ENCODE results near the gene PRKCZ.
A peak's percentile ranks its signal among the peaks of the same experiment; 100 is the strongest.

PRKCZ gene

DNA sequence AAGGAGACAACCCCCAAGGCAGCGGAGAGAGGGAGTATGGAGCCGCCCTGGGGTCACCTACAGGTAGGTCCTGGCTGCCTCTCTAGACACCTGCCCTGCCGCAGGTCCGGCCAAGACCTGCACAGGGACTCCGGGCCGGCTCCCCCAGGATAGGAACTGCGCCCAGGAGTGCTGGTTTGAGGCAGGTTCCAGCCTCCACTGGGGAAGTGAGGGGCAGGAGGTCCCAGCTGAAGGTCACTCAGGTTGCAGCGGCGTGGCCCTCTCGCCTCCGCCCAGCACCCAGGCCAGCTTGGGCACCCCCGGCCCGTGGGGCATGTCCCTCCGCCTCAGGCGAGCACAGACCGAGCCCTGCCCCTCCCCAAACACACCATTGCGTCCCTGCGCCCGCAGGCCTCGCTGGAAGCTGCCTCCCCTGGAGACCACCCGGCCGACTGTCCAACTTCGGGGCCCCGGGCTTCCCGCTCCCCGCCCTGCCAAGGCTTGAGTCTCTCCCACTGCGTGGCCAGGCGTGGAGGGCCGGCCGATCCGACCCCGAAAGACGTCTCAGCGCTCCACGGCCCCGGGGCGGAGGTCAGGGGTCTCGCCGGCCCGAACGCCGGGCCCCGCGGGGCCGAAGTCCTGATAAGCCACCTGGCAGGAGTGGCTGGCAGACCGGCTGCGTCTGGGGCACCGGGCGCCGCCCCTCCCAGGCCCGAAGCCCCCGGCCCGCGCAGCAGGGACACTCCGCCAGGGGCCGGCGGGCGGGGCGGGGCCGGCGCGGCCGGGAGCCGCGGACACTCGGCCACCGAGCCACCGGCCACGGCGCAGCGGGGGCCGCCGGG is 176.5 kb downstream of the PRKCZ start:
- H3K27me3 ChIP-seq (ENCODE audit: control insufficient read depth in 1 of 2, insufficient read depth in 2 of 2, low read length in 2 of 2): no peaks in the 10 kb centered on the region
- no peaks in the 10 kb centered on the region for H3K36me3 ChIP-seq (ENCODE audit: insufficient read depth, low read length)
- no peaks in the 10 kb centered on the region for H3K9me3 ChIP-seq (ENCODE audit: low read length)
- H3K4me1 ChIP-seq (ENCODE audit: insufficient read depth, low read length): peaks cover 3% of the 10 kb centered on the region
- peak overlapping the region in 1 of 2 donors; percentile 57 for H3K4me3 ChIP-seq (ENCODE audit: low read depth in 1 of 2, low read length in 2 of 2)
- H3K27ac ChIP-seq (ENCODE audit: low read depth, low read length): peak overlapping the region; percentile 96
- no peak overlapping the region for H3K9ac ChIP-seq (ENCODE audit: low read length)

- H3K27me3 ChIP-seq (ENCODE audit: control insufficient read depth in 1 of 2, insufficient read depth in 2 of 2, low read length in 2 of 2): no peaks in the 10 kb centered on the region
- H3K4me1 ChIP-seq (ENCODE audit: insufficient read depth, low read length): peaks cover 12% of the 10 kb centered on the region
- peak overlapping the region in 1 of 2 donors; percentile 57 for H3K4me3 ChIP-seq (ENCODE audit: low read depth in 1 of 2, low read length in 2 of 2)
- no peaks in the 10 kb centered on the region for H3K36me3 ChIP-seq (ENCODE audit: insufficient read depth, low read length)
- no peaks in the 10 kb centered on the region for H3K9me3 ChIP-seq (ENCODE audit: low read length)
- H3K27ac ChIP-seq (ENCODE audit: low read depth, low read length): peak overlapping the region; percentile 96
- H3K9ac ChIP-seq (ENCODE audit: low read length): no peak overlapping the region
Measured at GRCh38 chr1:2227346-2228156, 177.3 kb downstream of the PRKCZ start.

DNA sequence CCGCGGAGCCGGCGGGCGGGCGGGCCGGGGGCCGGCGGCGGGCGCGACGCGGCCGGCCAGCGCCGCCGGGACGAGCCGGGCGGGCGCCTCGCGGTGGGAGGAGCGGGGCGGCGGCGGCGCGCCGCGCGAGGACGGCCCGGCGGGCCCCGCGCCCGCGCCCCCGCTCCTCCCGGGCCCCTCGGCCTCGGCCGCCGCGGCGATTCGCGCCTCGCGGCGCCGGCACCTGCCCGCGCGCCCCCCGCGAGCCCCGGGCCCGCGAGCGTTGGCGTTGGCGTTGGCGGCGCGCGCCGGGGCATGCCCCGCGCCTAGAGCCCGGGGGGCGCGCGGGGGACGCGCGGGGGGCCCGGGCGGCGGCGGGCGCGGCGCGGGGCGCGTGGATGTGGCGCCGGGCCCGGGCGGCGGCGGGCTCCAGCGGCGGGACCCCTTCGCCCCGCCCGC is 178.0 kb downstream of the PRKCZ start, which contains the start of gene SKI:
Gene SKI, plus strand, starts transcription at position 163 of the 438 bp plus-strand sequence. CDS start 448 bp downstream, outside the sequence.
- H3K36me3 ChIP-seq (ENCODE audit: insufficient read depth, low read length): no peaks in the 10 kb centered on the region
- peak within 1 kb of the TSS; percentile 70 to 73 for H3K4me3 ChIP-seq (ENCODE audit: low read depth in 1 of 2, low read length in 2 of 2)
- peak within 1 kb of the TSS; percentile 96 for H3K27ac ChIP-seq (ENCODE audit: low read depth, low read length)
- peaks cover 18% of the 10 kb centered on the region for H3K4me1 ChIP-seq (ENCODE audit: insufficient read depth, low read length)
- H3K9ac ChIP-seq (ENCODE audit: low read length): no peak within 1 kb of the TSS
- H3K9me3 ChIP-seq (ENCODE audit: low read length): no peaks in the 10 kb centered on the region
- H3K27me3 ChIP-seq (ENCODE audit: control insufficient read depth in 1 of 2, insufficient read depth in 2 of 2, low read length in 2 of 2): no peaks in the 10 kb centered on the region

GRCh38 chr1:2228694-2229036 is 178.5 kb downstream of the PRKCZ start:
- H3K27ac ChIP-seq (ENCODE audit: low read depth, low read length): peak overlapping the region; percentile 89
- H3K4me1 ChIP-seq (ENCODE audit: insufficient read depth, low read length): peaks cover 23% of the 10 kb centered on the region
- H3K9ac ChIP-seq (ENCODE audit: low read length): no peak overlapping the region
- no peaks in the 10 kb centered on the region for H3K36me3 ChIP-seq (ENCODE audit: insufficient read depth, low read length)
- H3K9me3 ChIP-seq (ENCODE audit: low read length): no peaks in the 10 kb centered on the region
- H3K4me3 ChIP-seq (ENCODE audit: low read depth in 1 of 2, low read length in 2 of 2): peak overlapping the region; percentile 70 to 73
- no peaks in the 10 kb centered on the region for H3K27me3 ChIP-seq (ENCODE audit: control insufficient read depth in 1 of 2, insufficient read depth in 2 of 2, low read length in 2 of 2)

- Histone ChIP-seq H3K4me3 (ENCODE audit: low read depth in 1 of 2, low read length in 2 of 2) (peak overlapping the region; percentile 70 to 73), H3K9ac (ENCODE audit: low read length) (peak overlapping the region; percentile 70), H3K9me3 (ENCODE audit: low read length) (no peaks in the 10 kb centered on the region), H3K27ac (ENCODE audit: low read depth, low read length) (peak overlapping the region; percentile 89), H3K4me1 (ENCODE audit: insufficient read depth, low read length) (peaks cover 29% of the 10 kb centered on the region), H3K36me3 (ENCODE audit: insufficient read depth, low read length) (no peaks in the 10 kb centered on the region), H3K27me3 (ENCODE audit: control insufficient read depth in 1 of 2, insufficient read depth in 2 of 2, low read length in 2 of 2) (no peaks in the 10 kb centered on the region)
Measured at GRCh38 chr1:2229037-2229864, 179.0 kb downstream of the PRKCZ start.

DNA sequence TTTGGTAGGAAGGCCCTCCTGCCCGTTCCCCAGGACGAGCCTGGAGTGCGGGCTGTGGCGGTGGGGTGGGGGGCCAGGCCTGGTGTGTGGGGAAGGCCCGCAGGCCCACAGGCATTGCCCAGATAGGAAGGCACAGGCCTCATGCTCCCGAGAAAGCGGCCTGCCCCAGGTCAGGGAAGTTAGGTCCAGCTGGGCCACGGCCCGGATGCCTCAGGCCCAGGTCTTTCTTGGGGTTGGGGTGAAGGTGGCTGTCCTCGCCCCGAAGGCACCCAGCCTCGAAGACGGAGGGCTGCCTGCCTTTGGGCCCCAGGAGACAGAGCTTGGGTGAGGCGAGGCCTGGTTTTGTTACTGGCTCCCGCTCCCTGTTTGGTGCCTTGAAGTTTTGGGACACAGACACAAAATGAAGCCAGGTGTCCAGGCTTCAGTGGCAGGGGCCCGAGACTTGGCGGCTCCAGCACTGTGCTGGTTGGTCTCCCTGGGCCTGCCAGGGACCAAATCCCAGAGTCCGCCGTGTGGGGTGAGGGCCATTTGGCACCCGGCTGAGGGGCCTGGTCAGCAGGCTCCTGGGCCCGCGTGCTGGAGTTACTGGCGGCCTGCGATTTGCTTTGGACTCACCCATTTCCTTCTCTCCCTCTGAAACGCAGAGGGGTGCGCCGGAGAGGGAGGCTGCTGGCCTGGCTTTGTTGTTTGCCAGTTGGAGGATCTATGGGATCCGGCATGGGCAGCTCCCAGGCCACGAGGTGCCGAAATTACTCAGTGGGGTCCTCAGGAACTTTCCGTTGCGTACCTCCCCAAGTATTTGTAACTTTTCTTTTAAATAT is 179.9 kb downstream of the PRKCZ start:
- Histone ChIP-seq H3K27me3 (ENCODE audit: control insufficient read depth in 1 of 2, insufficient read depth in 2 of 2, low read length in 2 of 2) (no peaks in the 10 kb centered on the region), H3K4me1 (ENCODE audit: insufficient read depth, low read length) (peaks cover 37% of the 10 kb centered on the region), H3K9ac (ENCODE audit: low read length) (peak overlapping the region; percentile 70), H3K36me3 (ENCODE audit: insufficient read depth, low read length) (no peaks in the 10 kb centered on the region), H3K27ac (ENCODE audit: low read depth, low read length) (peak overlapping the region; percentile 89), H3K4me3 (ENCODE audit: low read depth in 1 of 2, low read length in 2 of 2) (peak overlapping the region; percentile 70 to 73), H3K9me3 (ENCODE audit: low read length) (no peaks in the 10 kb centered on the region)

DNA sequence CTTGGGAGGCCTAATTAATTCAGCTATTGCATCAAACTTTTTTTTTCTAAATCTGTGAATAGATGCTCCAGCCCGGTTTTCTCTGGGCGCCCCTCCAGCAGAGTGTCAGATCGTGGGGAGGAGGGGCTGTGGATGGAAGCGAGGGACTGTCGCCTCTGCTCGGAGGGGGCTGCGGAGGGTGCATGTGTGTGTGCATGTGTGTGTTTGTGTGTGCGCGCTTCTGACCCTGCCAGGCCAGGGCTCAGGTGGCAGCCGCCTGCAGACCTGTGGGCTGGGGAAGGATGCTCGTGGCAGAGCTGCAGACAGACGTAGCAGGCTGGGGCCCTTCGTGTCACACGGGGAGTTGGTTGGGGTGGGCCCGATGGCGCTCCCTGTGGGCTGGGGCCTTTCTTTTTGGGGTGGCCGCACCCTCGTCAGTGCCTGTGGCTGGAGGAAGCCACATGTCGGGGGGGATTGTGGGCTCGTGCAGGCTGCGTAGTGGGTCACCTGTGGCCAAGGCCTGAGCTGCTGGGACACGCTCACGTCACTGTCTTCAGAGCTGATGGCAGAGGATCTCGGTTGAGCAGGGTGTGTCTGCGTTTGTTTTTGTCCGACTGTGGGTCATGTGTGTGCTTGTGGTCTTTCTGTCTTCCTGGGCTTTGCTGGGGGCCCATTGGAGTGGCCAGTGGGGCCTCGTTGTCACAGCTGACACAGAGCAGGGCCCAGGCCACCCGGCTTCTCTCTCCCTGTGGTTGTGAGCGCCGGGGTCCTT is 180.7 kb downstream of the PRKCZ start:
- Histone ChIP-seq H3K4me3 (ENCODE audit: low read depth in 1 of 2, low read length in 2 of 2) (peak overlapping the region; percentile 70 to 73), H3K4me1 (ENCODE audit: insufficient read depth, low read length) (peaks cover 46% of the 10 kb centered on the region), H3K27ac (ENCODE audit: low read depth, low read length) (peak overlapping the region; percentile 89), H3K27me3 (ENCODE audit: control insufficient read depth in 1 of 2, insufficient read depth in 2 of 2, low read length in 2 of 2) (no peaks in the 10 kb centered on the region), H3K9me3 (ENCODE audit: low read length) (no peaks in the 10 kb centered on the region), H3K9ac (ENCODE audit: low read length) (peak overlapping the region; percentile 70), H3K36me3 (ENCODE audit: insufficient read depth, low read length) (no peaks in the 10 kb centered on the region)

GRCh38 chr1:2231532-2232254 is 181.5 kb downstream of the PRKCZ start:
- Histone ChIP-seq H3K4me1 (ENCODE audit: insufficient read depth, low read length) (peaks cover 53% of the 10 kb centered on the region), H3K27ac (ENCODE audit: low read depth, low read length) (peak overlapping the region; percentile 89), H3K9me3 (ENCODE audit: low read length) (no peaks in the 10 kb centered on the region), H3K9ac (ENCODE audit: low read length) (peak overlapping the region; percentile 70), H3K4me3 (ENCODE audit: low read depth in 1 of 2, low read length in 2 of 2) (peak overlapping the region; percentile 70 to 73), H3K36me3 (ENCODE audit: insufficient read depth, low read length) (no peaks in the 10 kb centered on the region), H3K27me3 (ENCODE audit: control insufficient read depth in 1 of 2, insufficient read depth in 2 of 2, low read length in 2 of 2) (no peaks in the 10 kb centered on the region)

- H3K27me3 ChIP-seq (ENCODE audit: control insufficient read depth in 1 of 2, insufficient read depth in 2 of 2, low read length in 2 of 2): no peaks in the 10 kb centered on the region
- H3K4me3 ChIP-seq (ENCODE audit: low read depth in 1 of 2, low read length in 2 of 2): peak overlapping the region; percentile 70 to 73
- no peaks in the 10 kb centered on the region for H3K36me3 ChIP-seq (ENCODE audit: insufficient read depth, low read length)
- H3K27ac ChIP-seq (ENCODE audit: low read depth, low read length): peak overlapping the region; percentile 89
- no peaks in the 10 kb centered on the region for H3K9me3 ChIP-seq (ENCODE audit: low read length)
- peak overlapping the region; percentile 70 for H3K9ac ChIP-seq (ENCODE audit: low read length)
- H3K4me1 ChIP-seq (ENCODE audit: insufficient read depth, low read length): peaks cover 60% of the 10 kb centered on the region
Measured at GRCh38 chr1:2232255-2232915, 182.2 kb downstream of the PRKCZ start.
